GM18517 (cell line): ENCODE results near the gene CTNND2.

ENCODE experiments used
- ATAC-seq: cut with Tn5 transposase; IDR thresholded peaks from one replicate; pipeline ENCODE4 v1.9.1; 2021; ENCODE audit warnings: mild to moderate bottlenecking, moderate library complexity; ENCODE audit not compliant: unreplicated experiment

The CTNND2 gene

DNA sequence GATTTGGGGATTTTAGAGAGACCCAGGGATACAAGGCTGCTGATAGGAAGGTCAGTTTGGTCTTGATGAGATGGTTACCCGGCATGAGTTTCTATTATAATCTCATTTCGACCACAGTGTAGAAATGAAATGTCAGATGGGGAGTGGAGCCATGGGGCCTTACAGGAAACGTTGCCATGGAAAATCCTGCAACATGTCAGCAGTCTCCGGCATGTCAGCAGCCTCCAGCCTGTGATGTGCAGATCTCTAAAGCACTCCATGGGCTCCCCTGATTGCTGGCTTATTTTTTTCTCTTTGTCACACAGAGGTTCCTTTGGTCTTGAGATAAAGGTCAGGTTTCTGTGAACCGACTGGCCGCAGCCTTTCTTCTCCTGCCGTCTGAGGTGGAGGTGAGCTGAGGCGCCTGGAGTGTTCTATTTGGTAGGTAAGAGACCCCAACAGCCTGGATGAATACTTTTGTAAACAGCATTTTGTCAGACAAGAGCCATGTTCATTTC, 934.5 kb downstream of the CTNND2 start:
- ATAC-seq = no peak

DNA sequence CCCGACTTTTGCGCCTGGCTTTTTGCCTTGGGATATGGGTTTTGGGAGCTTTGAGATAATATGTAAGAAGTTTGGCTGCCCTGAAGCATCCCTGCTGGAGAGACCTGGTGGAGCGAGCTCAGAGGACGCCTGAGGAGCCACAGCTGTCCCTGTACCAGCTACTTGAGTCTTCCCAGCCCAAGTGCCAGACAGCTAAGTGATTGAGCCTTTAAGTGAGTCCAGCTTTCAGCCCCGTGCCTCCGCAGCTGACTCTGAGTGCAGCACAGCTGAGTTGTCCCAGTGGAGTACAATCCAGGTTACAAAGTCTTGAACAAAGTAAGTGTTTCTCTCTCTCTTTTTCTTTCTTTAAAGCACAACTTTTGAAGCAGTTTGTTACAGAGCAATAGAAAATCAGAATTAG, 939.4 kb downstream of the CTNND2 start:
- ATAC-seq = no peak

DNA sequence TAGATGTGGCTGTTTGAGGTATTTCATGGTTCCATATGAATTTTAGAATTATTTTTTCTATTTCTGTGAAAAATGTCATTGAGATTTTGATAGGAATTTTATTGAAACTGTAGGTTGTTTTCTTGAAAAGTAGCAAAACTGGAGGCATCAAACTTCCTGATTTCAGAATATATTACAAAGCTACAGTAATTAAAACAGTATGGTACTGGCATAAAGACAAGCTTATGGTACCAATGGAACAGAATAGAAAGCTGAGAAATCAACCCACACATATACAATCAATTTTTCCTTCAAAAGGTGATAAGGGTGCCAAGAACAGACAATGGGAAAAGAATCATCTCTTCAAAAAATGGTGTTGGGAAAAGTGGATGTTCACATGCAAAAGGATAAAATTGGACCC, 945.5 kb downstream of the CTNND2 start:
- no peak for ATAC-seq

DNA sequence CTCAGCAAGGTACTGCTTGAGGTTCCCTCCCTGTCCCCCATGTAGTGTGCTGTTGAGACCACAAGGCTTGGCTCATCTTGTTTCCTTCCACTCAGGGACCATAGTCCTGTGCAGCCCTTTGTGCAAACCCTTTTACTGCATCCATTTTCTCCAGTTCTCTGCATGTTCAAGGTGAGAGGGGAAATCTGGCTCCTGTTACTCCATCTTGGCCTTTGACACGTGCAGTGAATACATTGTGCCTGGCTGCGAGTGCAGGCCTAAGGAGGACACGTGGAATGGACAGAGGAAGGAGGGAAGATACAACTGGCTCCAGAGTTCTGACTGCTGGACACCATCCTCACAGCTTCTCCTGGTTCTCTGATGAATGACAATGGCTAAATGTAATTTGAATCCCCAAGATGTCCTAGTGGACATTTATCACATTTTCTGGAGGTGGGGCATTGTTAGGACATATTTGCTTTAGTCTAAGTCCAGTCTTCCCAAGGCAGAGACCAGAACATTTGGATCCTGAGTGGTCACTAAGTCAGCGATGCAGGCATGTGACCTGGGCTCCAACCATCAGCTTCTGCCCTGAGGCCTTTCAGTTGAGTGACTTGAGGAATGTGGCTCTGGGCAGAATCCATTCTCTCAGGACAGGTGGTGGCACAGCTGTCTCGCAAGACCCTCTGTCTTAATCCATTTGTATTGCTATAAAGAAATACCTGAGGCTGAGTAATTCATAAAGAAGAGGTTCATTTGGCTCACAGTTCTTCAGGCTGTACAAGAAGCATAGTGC, 954.2 kb downstream of the CTNND2 start:
- ATAC-seq = no peak

DNA sequence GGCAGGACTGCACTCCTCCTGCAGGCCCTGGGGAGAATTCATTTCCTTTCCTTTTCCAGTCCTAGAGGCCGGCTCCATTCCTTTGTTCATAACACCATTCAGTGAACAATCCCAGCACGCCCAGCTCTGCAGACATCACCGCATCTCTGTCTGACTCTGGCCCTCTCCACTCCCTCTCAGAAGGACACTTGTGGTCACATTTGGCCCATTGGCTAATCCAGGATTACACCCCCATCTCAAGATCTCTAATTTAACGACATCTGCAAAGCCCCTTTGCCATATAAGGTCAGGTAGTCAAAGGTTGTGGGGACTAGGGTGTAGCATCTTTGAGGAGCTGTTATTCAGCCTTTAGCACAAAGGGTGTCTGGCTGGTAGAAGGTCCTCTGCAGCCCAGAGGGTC, 958.2 kb downstream of the CTNND2 start:
- no peak for ATAC-seq

DNA sequence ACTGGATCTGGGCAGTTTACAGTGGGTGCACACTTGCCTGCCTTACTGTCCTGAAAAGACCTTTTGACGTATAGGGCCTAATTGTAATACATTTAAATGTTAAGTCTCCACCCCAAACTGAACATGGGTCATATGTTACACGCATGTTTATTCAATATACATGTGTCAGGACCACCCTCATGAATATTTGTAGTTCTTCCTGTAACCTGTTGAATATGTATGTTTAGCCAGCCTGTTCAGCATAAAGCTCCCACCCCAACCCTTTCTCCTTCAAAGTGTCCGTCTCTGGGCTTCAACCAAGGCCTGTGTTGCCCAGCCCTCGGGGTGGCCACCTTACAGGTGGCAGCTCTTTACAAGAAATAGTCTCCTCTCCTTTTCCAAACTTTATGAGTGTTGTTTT, 962.3 kb downstream of the CTNND2 start:
- ATAC-seq = no peak

DNA sequence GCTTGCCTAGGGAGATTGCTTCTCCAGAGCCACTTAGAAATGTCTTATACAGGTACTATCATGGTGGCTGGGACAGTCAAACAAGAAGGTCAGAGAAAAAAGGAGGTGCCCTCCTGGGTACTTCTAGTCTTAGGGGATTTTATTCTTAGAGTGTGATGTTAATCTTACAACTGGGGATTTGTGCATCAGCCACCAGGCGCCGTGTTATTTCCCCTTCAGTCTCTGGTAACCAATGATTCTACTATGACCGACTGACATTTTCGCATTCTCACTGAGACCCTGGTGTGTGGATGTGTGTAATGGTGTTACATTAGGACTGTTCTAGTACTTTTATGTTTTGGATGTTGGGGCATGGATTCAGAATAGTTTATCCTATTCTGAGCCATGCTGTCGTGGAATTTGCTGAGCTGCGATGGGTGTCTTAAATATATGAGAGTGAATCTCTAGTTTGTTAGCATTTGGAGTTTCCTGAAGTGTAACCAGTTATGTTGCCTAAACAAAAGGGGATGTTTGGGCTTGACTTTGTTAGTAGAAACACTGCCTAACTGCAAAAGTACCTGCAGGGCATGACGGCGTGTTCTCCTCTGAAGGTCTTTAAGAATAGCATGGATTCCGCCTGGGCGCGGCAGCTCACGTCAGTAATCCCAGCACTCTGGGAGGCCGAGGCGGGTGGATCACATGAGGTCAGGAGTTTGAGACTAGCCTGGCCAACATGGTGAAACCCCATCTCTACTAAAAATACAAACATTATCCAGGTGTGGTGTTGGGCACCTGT, 968.0 kb downstream of the CTNND2 start:
- ATAC-seq = no peak

DNA sequence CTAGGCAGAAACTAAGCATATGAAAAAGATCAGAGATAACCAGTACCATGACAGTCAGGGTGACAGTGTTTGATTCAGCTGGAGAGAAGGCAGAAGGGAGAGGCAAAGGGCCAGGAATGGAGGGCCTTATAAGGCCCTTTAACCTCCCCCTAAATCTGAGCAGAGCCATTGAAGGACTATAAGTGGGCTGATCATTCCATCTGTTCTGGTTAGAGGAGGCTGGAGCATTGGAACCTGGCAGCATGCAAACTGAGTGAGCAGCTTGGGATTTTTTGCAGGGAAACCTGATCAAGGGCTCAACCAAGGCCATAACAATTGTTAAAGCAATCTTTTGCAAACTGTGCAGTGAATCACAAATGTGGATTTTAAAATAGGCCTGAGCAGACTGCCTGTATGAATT, 968.7 kb downstream of the CTNND2 start:
- no peak for ATAC-seq

DNA sequence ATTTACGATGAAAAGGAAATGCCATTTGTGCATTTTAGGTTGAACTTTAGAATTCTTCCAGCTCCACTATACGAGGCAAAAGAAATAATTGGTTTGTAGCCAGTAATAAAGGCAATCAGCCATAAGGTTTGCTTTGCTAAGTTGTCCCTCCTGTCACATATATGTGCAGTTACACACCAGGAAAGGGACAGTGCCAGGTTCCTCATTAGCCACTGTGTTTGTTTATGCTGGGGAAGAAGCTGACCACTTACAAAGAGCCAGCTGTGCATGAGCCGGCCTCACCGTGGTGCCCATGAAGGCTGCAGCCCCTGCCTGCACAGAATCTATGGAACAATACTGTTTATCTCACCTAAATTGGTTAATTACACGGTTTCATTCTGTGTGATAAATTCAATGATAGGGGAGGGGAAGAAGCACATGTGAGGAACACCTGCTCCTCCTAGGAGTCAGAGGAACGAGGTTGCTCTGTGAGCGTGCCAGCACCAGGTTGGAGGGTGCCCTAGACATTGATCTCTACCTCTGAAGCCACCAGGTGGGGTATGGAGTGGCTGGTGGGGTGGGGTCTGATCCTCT, 969.4 kb downstream of the CTNND2 start:
- no peak for ATAC-seq

DNA sequence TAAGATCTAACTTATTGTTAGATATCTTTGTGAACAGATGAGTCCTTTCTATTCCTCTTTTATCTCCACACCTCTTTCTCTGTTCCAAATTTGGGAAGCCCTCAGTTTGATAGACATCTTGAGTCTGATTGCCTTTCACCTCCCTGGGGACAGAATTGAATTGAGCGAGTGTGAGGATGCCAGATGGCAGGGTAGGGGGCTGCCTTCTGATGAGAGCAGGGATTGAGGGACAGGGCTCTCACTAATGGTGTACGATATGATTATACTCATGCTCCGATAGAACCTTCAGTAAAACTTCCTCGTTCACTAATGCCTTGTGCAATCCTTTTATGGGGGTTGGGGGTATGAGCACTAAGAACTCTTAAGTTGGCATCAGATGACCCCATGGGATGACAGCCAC, 971.1 kb downstream of the CTNND2 start:
- no peak for ATAC-seq

DNA sequence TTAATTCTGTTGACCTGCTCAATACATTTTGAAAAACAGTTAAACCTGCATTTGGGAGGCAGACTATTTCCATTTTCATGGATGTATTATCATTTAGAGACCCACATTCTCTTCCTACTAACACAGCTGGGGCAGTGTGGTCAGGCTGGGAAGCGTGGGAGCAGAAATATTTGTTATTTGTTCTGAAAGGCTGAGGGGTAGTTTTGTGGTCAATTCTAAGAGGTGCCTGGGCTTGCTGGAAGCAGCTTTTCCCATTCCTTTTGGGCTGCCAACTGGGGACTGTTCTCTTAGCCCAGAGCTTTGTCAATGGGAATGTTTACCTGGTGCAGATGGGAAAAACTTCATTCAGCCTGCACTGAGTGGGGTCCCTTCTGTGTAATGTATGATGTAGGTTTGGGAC, 971.8 kb downstream of the CTNND2 start:
- ATAC-seq = no peak

DNA sequence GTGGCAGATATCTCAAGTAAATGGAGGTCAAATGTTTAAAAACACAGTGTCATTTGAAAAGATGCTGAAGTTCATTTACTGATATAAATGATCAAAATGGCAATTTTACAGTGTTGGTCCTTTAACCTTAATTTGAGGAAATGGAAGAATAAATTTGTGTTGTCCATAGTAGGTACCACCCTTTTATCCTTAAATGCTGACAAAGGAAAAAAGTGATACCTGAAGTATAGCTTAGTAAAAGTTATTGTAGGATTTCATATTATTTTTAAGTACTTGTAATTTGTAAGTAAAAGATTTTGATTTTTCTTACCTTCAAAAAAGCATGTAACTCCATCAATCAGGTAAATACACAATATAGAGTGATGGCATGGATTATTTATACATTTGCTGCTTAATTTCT, 976.6 kb downstream of the CTNND2 start:
- no peak for ATAC-seq

DNA sequence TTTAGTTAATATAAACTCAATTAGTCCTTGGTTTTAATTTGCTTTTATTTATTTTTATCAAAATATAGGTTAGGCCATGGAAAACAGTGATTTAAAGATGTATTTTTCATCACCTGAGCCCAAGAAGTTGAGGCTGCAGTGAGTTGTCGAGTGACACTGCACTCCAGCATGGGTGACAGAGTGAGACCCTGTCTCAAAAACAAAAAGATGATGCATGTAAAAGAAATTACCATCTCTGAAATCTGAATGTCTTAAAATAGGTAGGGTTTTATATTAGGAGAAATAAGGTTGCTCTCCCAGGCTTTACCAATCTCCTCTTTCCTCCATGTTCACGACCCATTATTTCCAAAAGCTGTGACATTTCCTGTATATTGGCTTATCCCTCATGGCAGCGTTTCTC, 980.9 kb downstream of the CTNND2 start:
- no peak for ATAC-seq
